Head of caudate nucleus (tissue), 42 donors: ENCODE data around the gene RPL22.

Source experiments
- DNase-seq, 42 donors: peaks; one replicate each; pipeline versions ENCODE4 v3.0.0 to v3.0.0-alpha.2; 2020 to 2021; ENCODE audit warnings: mixed read lengths in 7 of 42
- intact Hi-C: fragments of 100-400 bp; cut with DNase I; formaldehyde crosslinking; loops from one replicate; pipeline ENCODE4 v1.15.0; 2022

RPL22 gene

DNA sequence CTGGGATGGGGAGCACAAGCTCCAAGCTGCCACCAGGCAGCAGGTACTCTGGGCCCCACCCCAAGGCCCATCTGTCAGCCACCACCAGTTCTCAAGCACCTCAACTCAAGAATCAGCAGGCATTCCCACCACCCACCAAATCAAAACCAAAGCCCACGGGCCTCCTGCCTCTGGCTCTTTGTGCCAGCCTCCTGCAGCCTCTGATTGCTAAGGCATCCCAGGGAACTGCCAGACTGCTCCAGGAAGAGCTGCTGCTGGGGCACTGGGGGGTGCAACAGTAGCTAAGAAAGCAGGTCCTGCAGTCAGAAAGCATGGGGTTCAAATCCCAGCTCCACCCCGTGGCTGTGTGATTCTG is 54.0 kb downstream of the RPL22 start:
- intact Hi-C loops, result no loop called here
- DNase-seq, result no peak

DNA sequence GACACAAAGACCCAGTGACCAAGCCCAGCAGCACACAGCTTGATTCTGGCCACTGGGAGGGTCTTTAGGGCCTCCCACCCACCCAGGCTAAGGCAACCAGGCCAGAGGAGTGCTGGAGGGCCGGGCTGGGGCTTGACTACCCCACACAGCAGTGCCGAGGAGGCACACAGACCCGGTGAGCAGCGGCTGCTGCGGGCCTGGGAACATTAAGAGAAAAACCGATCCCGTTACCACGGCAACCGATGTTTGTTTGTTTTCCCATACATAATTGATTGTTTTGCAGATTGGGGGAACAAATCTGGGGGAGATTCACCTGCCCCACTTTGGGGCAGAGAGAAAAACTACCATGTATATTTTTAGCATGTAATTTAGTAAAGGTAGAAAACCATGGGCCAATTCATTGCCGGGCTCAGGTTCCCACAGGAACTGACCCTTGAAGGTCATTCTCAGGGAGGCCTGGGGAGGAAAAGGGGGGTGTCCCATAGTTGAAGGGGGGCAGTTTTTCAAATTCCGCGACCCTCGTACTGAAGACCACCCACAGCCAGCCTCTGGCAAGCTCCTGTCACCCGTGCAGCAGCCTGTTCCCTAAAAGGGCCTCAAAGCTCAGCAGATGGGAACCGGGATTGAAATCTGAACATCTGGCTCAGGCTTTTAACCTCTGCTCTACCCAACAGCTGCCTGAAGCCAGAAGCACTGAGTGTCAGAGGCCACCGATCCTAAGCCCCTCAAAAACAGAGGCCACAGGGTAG is 54.6 kb downstream of the RPL22 start:
- intact Hi-C loops, result no loop called here
- no peak for DNase-seq

DNA sequence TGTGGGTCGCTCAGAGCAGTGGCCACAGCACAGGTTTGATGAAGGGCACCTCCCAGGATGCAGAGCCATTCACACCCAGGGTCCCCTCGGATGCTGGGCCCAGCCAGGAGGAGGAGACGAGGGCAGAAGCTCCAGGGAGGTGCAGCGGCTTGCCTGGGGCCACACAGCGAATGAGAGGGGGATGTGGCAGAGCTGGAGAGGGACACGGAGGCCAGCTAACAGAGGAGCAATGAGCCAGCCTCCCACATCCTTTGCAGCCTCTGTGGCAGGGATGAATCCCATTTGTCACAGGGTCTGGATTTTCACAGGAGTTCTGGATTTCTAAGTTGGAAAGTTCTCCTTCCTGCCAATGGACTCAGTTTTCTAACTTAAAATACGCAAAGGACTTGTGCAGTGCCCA is 55.2 kb downstream of the RPL22 start:
- DNase-seq, result no peak
- intact Hi-C loops, result no loop called here

DNA sequence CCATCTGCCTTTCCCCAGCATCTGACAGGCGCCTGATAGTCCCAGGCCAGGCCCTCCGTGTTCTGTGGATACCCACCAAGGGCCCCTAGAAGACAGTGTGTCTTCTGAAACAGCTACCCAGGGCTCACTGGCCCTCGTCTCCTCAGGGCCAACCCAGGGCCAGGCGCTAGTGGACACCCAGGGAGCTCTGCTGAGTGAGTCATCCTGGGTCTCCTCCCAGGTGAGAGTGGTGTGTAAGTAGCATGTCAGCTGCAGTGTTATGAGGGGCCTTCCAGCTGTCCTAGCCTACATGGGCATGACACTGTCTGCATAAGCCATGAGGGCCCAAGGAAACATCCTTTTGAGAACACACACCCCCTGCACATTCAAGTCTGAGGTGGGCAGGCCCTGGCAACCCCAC is 56.0 kb downstream of the RPL22 start:
- intact Hi-C loops, result no loop called here
- DNase-seq, result no peak

DNA sequence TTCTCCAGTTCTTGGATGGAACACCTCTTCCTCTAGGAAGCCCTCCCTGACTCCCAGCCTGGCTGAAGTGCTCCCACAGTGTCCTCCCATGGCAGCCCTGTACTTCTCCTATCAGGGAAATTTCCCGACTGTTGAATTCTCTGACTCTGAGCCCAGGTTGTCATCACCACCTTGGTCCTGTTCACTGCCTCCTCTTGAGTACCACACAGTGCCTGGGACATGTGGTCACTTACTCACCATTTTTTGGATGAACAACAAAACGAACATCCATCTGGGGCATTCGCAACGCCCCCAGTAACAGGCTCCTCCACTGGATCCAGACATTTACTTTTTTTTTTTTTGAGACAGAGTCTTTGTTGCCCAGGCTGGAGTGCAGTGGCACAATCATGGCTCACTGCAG is 56.7 kb downstream of the RPL22 start:
- no peak for DNase-seq
- intact Hi-C loops, result no loop called here

DNA sequence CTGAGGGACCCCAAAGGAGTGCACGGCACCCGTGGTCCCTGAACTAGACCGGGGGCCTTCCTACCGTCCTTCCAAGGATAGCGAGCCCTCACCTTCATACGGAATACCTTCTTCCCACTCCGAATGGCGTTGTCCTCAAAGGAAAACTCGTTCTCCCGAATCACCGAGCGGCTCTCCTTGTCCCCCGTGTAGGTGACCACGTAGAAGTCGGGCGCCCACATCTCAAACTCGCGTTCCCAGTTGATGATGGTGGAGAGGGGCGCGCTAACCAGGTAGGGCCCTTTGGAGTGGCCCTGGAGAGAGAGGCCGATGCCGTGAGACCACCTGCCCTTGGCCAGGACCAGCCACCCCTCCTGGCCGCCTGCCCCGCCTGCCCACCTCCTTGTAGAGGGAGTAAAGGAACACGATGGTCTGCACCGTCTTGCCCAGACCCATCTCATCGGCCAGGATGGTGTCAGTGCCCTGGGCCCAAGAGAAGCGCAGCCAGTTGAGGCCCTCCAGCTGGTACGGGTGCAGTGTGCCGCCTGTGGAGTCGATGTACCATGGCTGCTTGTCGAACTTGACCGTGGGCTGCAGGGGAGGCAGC is 57.3 kb downstream of the RPL22 start:
- intact Hi-C loops, result no loop called here
- no peak for DNase-seq

DNA sequence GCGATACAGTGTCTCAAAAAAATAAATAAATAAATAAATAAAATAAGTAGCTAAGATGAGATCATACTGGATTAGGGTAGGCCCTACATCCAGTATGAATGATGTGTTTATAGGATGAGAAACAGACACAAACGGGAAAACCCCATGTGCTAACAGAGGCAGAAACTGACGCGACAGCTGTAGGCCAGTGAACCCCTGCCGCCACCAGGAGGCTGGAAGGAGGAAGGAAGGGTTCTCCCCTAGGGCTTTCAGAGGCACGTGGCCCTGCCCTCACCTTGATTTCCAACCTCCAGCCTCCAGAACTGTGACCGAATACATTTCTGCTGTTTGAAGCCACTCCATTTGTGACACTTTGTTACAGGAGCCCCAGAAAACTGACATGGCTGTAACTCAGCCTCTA is 57.8 kb downstream of the RPL22 start:
- intact Hi-C loops, result no loop called here
- DNase-seq, result no peak

DNA sequence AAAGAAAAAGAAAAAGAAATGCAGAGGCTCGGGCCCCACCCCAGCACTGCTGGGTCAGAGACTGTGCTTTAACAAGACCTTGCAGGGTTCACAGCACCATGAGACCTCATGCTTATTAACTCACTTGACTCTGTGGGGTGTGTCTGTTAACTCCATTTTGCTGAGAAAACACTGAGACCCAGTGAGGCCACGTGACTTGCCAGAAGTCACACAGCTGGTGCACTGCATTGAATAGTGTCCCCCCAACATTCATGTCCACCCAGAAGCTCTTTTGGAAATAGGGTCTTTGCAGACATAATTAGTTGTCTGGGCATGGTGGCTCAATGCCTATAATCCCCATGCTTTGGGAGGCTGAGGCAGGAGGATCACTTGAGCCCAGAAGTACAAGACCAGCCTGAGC is 59.0 kb downstream of the RPL22 start:
- DNase-seq, result no peak
- intact Hi-C loops, result no loop called here

DNA sequence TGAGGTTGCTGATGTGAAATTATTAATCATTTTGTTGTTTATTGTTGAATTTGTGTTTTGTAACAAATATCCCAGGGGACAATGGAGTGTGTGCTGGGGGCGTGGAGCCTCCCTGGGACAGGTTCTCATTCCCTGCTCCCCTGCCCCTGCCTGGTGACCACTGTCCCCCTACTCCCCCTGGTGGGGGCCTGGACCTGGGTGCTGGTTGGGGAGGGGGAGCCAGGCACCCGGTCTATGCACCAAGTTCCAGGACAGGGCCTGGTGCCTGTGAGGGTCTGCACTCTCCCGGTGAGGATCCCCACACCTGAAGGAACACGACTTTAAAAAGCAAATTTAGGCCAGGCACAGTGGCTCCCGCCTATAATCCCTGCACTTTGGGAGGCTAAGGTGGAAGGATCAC is 61.6 kb downstream of the RPL22 start:
- DNase-seq, result no peak
- intact Hi-C loops, result no loop called here

DNA sequence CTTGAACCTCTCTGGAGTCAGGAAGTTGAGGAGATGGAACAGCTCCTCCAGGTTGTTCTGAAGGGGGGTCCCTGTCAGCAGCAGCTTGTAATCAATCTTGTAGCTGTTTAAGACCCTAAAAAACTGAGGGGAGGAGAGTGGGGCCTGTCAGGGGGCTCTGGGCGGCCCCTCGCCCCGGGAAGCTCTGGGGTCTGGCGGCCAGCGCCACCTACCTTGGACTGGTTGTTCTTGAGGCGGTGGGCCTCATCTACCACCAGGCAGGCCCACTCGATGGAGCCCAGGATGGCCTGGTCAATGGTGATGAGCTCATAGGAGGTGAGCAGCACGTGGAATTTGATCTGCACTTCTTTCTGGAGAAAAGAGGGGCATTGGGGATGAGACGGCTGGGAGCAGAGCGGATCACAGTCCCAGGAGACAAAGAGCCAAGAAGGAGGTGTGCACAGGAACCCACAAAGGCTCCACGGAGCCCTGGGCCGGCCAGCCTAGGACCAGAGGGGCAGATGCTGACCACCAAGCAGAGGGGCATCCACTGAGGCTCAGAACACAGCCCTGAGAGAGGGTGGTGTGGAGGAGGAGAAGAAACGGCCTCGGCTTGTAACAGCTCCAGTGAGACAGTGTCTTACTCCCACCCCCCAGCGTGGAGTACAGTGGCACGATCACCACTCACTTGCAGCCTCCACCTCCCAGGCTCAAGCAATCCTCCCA is 62.7 kb downstream of the RPL22 start:
- DNase-seq, result no peak
- intact Hi-C loops, result no loop called here
